Prostate gland (tissue), 2 donors: Measurements from ENCODE around the gene KCNK2.
"Not testable (repeated sequence)": the region's sequence is repeated elsewhere in the genome, so short reads cannot be mapped to it uniquely, and the experiment has no call there.

Experiments used
- CTCF ChIP-seq, 4 experiments: fragments of 200-600 bp in 2 of 4; fragments of 450-650 bp in 2 of 4; sonication (generic) in 2 of 4; IDR thresholded peaks; 1 replicate in 3 of 4; 2 replicates in 1 of 4; pipeline ENCODE4 v1.5.1; 2016 to 2019; ENCODE audit warnings: antibody characterized with exemption in 4 of 4, mild to moderate bottlenecking in 2 of 4, moderate library complexity in 2 of 4
- POLR2A ChIP-seq: fragments of 450-650 bp; IDR thresholded peaks from one replicate; pipeline ENCODE4 v1.6.1; 2016; ENCODE audit warnings: antibody characterized with exemption, mild to moderate bottlenecking
- POLR2AphosphoS5 ChIP-seq: sonication (generic); formaldehyde crosslinking; IDR thresholded peaks from one replicate; pipeline ENCODE4 v1.6.1; 2017; ENCODE audit warnings: antibody characterized with exemption

GRCh38 chr1:215163144-215163543, 80.6 kb downstream of the KCNK2 start:
- TF ChIP-seq CTCF (IDR thresholded peaks at IDR 0.05); POLR2A; POLR2AphosphoS5: not testable (repeated sequence)
